Iris pigment epithelial cell (primary cell): Measurements from ENCODE around the gene PRKCE.

Experiments
- DNase-seq: peaks from one replicate; pipeline ENCODE4 v3.0.0-alpha.2; 2011; ENCODE audit warnings: low read depth

The PRKCE gene

DNA sequence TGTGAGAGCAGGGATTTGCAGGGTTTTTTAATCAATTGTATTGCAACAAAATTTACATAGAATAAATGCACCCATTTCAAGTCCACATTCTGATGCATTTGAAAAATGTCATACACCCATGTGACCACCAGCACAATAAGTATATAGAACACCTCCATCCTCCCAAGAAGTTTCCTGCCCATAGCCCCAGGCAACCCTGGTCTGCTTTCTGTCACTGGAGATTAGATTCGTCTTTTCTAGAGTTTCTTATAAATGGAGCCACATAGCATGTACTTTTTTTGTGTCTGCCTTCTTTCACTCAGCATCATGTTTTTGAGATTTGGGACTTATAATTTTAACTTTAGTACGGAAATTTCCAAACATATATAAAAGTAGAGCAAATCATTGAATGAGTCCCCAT, 518.6 kb downstream of the PRKCE start:
- DNase-seq = no peak

DNA sequence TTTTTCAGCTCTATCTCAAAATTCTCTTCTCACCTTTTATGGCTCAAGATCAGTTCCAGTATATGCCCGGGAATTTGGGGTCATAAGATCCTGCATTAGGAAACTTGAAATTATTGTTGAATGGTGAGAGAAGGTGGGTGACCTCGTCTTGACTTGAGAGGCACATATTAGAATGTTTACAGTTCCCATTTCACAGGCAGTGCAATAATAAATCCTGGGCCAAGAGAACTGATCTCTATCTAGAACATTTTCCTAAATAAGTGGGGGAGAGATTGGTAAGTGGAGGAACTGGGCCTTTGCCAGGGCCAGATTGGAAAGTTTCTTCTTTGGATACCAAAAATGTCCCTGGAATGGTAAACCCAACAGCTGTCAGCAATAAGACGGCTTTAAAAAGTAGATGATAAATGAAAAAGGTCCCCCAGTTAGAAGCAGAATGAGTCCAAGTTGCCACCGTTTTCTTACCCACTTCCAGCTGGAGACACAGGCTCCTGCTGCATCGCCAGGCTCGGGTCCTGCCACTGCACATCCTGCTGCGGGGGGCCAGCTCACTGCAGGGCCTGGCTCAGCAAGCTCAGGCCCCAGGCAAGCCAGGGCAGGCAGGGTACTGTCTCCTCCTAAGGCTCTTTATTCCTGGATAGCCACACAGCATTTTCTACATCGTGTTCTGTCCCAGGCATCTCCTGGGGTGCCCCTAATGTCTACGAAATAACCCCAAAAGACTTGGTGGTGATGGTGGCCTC, 519.3 kb downstream of the PRKCE start:
- DNase-seq = no peak

DNA sequence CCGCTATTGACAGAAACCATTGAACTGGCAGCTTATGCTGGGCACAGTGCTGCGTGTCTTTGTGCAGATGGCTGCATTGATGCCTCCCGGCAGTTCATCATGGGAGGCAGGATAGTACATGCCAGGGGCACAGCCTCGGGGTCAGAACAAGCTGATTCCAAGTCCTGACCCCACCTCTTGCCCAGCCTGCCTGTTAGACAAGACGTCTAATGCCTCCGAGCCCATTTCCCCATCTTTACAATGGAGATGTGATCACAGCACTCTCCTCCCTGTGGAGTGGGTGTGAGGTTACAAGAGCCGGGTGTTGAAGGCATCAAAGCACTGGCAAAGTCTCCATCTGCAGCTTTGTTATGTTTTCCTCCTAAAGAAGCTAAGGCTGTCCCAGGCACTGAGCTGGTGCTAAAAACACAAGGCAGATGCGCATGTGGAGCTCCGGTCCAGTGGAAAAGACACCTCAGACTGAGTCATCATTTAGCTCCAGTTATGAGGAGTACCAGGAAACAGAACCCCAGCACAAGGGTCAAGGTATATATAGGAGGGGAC, 520.0 kb downstream of the PRKCE start:
- peak; percentile 93 for DNase-seq

DNA sequence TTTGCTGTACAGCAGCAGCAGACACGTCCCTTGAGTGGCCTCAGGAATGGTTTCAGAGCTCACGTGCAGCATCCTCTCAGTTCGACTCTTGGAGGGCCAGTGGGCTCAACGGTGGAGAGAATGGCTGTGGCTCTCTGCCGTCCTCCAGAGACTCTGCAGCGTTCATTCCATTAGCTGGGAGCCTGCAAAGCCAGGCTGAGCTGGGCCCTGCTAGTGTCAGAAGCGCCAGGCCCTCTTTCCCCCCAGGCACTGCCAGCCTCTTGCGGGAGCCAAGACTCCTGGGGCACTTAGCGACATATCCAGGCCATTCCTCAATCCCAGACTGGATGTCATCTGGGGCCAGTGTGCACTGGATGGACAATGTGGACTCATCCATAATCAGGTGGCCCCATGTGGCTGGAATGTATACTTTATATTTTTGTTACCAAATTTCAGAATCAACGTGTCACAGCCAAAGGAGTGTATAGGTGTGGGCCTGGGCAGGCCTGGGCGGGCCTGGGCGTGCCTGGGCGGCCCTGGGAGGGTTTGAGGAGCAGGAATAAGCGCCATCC, 520.6 kb downstream of the PRKCE start:
- no peak for DNase-seq

DNA sequence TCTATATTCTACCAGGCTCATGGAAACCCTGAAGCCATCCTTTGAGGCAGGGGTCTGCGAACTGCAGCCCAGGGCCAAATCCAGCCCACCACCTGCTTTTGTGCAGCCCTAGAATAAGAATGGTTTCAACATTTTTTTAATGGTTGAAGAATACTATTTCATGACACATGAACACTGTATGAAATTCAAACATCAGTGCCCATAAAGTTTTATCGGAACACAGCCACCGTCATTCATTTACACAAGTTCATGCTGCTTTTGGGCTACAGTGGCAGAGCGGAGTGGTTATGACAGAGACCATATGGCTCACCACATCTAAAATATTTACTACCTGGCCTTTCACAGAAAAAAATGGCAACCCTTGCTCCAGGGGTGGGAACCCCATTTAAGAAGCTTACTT, 521.6 kb downstream of the PRKCE start:
- no peak for DNase-seq

DNA sequence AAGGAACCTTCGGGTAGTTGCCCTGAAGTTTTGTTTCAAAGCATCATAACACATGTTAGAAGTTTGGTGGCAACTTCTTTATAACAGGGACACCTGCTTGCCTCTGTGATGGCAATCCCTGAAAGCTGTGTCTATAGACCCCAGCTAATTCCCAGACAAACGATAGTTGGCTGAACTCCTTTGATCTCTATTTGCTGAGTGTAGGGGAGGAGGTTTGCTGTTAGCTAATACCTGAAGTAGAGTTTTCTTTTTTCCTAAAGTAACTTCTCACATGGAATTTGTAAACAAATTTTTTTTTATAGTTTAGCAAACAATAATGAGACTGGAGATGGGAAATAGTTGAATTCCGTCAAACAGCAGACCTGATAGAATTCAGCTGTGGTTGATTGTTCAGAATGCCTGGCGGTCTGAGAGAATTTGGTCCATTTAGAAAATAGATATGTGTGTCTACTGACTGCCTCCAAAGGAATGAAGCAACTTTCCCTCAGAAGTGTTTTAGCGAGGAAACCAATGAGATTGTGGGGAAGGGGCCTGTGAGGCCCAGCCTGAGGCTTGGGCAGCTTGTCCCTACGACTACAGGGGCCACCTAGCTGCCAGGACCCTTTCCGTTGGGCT, 522.3 kb downstream of the PRKCE start:
- no peak for DNase-seq

DNA sequence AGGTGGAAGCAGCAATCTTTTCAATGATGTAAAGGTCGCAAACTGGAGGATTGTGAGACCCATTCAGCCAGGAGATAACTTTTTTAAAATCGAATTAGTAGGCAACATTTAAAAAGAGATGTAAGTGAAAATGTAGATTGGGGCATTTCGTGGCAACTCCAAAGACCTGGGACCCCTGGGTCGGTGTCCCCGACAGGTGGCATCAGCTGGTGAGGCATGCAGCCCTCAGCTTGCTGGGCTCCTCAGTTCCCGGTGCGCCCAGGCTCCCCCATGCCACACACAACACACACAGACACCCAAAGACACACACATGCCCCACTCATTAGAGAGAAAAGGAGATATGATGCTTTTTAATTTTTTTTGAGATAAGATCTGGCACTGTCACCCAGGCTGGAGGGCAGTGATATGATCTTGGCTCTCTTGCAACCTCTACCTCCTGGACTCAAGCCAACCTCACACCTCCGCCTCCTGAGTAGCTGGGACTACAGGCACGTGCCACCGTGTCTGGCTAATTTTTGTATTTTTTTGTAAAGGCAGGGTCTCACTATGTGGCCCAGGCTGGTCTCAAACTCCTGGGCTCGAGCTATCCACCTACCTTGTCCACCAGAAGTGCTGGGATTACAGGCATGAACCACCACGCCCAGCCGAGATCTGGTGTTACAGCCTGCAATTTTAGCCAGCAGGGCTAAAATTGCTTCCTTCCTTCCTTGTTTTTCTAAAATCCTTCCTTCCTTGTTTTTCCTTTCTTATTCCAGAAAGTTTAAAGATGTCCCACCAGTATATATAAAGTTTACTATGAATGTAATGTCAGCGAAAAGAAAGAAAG, 523.1 kb downstream of the PRKCE start:
- DNase-seq = no peak

DNA sequence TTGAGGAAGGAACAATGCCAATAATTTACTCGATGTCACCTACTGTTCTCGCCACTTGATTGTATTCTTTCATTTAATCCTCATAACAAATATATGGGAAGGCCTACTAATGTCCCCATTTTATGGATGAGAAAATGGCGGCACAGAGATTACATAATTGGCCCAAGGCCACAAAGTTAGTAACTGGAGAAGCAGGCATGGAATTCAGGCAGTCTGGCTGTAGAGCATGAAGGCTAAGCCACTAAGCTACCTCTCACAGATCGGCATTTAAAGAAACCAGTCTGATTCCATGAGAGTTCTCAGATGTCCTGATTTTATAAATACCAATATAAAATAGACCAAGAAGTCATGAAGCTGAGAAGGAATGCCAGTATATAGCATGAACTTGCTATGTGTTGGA, 523.9 kb downstream of the PRKCE start:
- DNase-seq = peak; percentile 96

DNA sequence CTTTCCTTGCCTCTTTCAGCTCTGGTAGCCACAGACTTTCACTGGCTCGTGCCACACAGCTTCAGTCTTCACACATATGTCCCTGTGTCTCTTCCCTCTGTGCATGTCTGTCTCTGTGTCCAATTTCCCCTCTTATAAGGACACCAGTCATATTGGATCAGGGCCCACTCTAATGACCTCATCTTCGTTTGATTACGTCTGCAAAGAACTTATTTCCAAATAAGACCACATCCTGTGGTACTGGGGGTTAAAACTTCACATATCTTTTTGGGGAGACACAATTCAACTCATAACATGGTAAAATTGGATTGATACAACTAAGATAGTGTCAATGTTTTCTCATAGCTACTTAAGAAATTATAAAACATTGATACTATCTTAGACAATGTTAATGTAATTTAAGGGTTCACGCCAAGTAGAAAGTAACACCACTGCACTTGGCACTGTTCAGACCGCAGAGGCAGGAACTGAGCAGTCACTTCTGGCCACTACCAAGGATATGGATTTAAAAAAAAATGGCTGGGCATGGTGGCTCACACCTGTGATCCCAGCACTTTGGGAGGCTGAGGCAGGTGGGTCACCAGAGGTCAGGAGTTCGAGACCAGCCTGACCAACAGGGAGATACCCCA, 526.1 kb downstream of the PRKCE start:
- DNase-seq = peak; percentile 68

DNA sequence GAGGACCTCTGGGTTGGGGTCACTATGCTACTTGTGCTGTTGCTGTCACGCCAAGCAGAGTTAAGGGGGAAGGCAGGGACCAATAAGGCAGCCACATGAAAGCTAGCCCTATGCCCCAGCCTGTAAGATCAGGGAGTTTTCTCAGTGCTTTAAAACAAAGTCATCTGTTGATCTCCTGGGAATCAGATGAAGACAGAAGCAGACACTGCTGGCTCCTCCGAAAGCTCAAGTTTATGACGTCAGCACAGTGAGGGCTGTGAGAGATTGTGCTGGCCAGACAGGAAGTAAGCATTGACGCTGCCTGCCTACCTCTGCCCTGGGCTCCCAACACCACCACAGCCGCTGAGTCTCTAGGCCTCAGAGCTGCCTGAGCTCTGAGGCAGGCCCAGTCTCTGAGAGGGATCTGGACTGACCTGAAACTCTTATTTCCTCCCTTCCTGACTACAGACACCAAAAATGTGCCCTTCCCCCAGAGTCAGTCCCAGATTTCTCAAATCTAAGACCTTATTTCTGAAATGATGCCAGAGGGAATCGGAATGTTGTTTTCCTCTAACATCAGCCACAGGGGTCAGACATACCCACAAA, 527.7 kb downstream of the PRKCE start:
- DNase-seq = peak; percentile 99

DNA sequence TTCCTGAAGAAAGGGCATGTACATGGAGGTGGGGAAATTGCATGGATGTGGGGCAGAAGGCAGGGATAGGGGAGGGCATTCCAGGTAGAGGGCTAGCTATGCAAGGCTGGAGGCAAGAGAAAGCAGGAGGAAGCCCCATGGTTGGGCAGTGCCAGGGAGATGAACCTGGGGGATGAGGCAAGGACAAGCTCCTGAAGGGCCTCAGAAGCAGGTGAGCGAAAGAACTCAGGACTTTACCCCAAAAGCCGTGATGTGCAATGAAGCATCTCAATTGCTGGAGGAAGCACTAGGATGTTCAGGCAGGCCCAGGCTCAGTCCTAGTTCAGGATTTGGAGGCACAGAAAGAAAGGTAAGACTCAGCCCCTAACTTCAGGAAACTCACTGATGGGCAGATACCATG, 528.7 kb downstream of the PRKCE start:
- DNase-seq = no peak

DNA sequence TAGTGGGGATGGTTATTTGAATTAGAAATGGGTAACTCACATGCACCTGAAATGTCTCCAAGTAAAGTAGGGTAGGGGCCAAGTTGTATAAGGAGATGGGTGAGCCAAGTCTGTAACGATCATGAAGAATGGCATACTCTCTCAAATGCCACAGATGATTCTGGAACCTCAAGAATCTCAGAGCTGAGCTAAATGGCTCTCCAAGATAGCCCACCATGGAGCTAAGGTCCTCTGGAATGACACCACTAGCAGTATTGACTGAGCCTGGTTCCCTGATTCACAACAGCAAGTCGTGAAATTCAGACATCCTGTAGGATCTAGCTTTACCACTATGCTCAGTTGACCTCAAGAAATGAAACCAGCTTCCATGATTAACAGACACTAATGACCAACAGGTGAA, 529.8 kb downstream of the PRKCE start:
- DNase-seq = no peak

DNA sequence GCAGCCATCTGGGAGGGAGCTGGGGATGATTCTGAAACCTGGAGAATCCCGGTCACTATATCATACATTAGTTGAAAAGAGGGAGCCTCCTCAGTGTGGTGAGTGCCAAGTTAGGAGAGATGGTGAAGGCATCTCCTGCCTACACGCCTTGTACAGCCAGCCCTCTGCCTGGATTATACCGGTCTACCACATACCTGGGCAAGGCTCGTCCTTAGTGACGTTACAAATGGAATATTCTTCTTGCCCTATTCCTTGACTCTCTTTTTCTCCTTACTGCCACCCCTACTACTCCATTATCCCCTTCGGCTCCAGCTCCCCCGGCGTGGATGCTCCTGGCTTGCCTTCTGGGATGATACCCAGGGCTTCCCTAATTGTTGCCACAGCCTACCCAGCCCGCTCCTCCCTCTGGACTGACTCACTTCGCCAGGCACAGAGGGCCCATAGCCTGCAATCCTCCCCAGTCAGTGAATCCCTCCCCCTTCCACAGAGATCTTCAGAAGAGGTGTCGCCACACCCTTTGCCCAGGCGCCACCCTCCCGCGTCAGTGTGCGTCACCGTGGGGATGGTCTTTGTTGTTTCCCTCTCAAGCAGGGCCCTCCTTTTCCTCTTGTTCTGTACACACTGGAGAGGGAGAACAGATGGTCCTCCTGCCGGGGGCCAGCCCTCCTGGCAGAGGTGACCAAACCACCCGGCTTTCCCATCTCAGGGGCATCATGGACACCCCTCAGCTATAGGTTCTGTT, 530.5 kb downstream of the PRKCE start:
- no peak for DNase-seq

DNA sequence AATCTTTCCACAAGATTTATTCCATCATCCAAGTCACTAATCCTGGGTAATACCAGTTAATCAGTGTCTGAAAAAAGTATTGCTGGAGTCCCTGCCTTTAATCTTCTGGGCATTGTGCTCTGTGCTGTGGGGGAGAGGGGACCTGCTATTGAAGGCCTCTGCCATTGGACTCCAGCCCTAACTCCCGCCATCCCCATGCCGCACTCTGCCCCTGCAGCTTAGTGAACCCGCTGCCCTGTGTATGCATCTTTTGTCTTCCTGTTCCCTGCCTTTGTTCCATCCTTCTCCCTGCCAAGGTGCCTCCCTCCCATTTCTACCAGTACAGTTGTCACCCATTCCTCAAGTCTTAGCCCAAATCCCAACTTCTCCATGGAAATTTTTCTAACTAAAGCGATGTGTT, 532.0 kb downstream of the PRKCE start:
- no peak for DNase-seq

DNA sequence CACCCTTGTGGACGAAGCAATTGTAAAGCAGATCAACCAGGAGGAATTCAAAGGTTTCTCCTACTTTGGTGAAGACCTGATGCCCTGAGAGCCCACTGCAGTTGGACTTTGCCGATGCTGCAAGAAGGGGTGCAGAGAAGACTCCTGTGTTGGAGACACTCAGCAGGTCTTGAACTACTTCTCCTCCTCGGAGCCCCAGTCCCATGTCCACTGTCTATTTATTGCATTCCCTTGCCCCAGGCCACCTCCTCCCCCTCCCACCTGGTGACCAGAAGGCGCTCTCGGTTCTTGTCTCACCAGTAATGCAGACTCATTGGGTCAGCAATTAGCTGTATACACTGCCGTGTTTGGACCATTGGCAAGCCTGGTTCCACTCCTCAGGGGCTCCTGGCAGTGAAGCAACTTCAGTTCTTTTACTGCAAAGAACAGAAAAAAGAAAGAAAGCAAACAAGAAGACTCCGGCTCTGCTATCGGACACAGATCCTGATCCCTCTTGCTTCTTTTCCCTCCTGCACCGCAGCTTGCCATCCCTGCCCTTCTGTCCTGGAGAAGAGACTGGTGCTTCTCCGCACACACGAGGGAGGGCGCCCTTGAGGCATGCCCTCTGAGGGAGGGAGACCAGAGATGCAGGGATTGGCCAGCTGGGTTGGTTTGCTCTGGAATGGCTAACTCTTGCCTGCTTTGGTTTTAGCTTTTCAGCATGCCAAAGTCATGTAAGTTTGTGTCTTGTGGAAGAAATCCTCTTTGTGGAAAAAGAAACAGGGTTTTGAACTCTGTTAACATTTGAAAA, 533.5 kb downstream of the PRKCE start:
- no peak for DNase-seq

DNA sequence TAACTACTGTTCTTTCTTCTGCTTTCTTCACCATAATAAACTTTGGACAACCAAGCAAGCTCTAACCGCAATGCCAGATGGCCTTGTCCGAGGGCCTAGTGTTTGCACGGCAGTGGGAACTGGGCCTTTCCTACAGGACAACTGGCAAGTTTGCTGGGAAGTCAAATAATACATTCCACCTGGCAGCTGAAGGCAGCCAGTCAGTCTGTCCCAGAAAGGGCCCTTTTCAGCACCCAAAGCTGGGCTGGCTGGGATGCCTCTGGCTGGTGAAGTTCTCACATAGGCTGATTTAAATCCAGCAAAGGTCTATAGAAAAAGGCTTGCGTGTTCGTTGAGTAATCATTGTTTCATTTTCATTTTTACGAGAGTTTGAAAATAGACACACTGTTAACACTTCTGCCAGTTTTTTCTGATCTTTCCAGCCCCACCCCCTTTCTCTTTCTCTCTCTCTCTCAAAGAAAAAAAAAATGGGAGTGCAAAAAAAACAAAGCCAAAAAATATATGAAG, 535.7 kb downstream of the PRKCE start:
- DNase-seq = no peak

DNA sequence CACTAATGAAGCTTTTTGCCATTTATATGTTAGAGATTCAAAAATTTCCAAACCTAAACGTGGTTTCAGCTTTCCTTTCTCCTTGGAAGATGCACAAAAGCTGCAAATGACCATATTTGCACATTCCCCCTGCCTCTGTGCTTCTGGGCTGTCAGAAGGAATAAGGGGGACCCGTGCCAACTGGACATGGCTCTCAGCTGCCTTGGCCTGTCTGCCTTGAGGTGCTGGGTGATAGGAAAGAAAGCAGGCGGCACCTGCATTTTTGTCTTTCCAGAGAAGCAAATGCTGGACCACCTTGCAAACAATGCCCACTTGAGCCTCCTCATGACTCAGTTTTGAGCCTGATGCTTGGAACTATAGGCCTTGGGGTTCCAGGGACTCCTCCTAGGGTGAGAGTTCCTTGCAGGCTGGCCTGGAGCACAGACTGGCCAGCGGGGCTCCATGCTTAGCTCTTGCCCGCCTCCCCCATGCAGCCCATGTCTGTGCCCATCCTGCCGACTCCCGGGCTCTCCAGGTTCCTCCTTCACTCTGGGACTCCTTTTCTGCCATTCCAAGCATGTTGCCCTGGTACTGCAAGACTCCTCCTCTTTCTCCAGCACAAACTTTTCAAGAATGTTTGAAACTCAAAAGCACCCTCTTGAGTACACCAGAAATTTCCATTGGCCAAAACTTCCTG, 536.7 kb downstream of the PRKCE start:
- DNase-seq = no peak

DNA sequence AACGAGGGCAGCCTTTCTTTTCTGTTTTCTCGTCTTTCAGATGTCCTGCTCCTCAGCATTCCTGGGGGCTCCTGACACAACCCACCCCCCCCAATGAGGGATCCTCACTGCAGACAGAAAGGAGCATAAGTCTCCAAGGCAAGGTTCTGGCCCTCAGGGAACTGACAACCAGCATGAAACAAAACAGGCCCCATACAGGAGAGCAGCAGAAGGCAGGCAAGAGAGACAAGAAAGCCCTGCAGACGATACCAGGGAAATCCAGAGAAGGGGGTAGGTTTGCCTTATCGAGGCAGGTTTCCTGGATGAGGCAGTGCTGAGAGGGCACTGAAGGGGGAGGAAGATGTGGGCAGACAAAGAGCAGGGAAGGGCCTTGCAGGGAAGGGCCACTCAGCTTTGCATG, 541.9 kb downstream of the PRKCE start:
- DNase-seq = no peak

DNA sequence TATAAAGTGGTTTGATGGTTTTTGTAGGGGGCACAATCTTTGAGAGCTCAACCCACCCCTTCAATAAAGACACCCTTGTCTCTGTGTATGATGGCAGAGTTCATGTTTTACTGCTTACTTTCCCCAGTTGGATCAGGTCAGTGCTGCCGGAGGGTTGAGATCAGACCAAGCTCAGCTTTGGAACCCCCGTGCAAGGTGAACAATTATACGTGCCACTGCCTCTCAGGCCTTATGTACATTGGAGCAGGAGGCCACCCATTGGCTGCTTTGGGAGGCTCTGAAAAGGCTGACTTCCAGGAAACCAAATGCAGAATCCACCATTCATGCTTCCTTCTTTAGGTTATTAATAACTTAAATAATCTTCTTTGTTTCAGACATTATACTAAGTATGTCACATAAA, 542.4 kb downstream of the PRKCE start:
- no peak for DNase-seq
